A673 (cell line): Measurements from ENCODE around the gene EFCAB5. TPM values are rescaled to one million over a fixed set of nuclear protein-coding genes. Genes with fewer than 3 reads are reported as not detected.
"Not testable (repeated sequence)": the region's sequence is repeated elsewhere in the genome, so short reads cannot be mapped to it uniquely, and the experiment has no call there.

Source experiments
- BruUV-seq: library from RNA; stranded (reverse); fragments of 400-500 nt; replicated peaks from 2 replicates; lab custom pipeline; 2021; lab: Mats Ljungman, UMichigan
- CTCF ChIA-PET: fragments of 300-600 bp; sonication (Branson Sonifier 250); formaldehyde crosslinking; loops from one replicate; lab custom pipeline; 2022; ENCODE audit warnings: antibody characterized with exemption; lab: Charles Lee
- POLR2A ChIA-PET: fragments of 300-600 bp; sonication (Branson Sonifier 250); formaldehyde crosslinking; loops from one replicate; lab custom pipeline; 2022; ENCODE audit warnings: antibody characterized with exemption; ENCODE audit not compliant: low non-redundant PET; lab: Charles Lee
- DNase-seq: peaks from one replicate; pipeline ENCODE4 v3.0.0-alpha.2; 2015; ENCODE audit warnings: low spot score
- H3K27ac ChIP-seq: fragments of 200-600 bp; sonication (generic); 2 replicates; pipeline ENCODE4 v1.5.1; 2016; ENCODE audit warnings: mixed run types, low read depth, mild to moderate bottlenecking, mixed read lengths, antibody characterized with exemption, low read length; ENCODE audit not compliant: poor library complexity, severe bottlenecking
- H3K27me3 ChIP-seq: fragments of 200-600 bp; sonication (generic); replicated peaks from 2 replicates; pipeline ENCODE4 v1.6.1; 2017; ENCODE audit warnings: mixed run types, low read depth, mild to moderate bottlenecking, mixed read lengths, antibody characterized with exemption, low read length; ENCODE audit not compliant: insufficient read depth, poor library complexity
- H3K36me3 ChIP-seq: fragments of 200-600 bp; sonication (generic); 2 replicates; pipeline ENCODE4 v1.6.1; 2016; ENCODE audit warnings: mixed run types, mild to moderate bottlenecking, mixed read lengths, antibody characterized with exemption, low read length; ENCODE audit not compliant: insufficient read depth, poor library complexity, severe bottlenecking
- H3K4me1 ChIP-seq: fragments of 200-600 bp; sonication (generic); 2 replicates; pipeline ENCODE4 v1.6.1; 2017; ENCODE audit warnings: mixed run types, mild to moderate bottlenecking, mixed read lengths, antibody characterized with exemption, low read length; ENCODE audit not compliant: insufficient read depth, poor library complexity, severe bottlenecking
- H3K4me3 ChIP-seq: fragments of 200-600 bp; sonication (generic); 2 replicates; pipeline ENCODE4 v1.5.1; 2016; ENCODE audit warnings: low read depth, mixed run types, mild to moderate bottlenecking, mixed read lengths, low read length; ENCODE audit not compliant: poor library complexity, severe bottlenecking
- H3K9me3 ChIP-seq: fragments of 200-600 bp; sonication (generic); 2 replicates; pipeline ENCODE4 v1.6.1; 2016; ENCODE audit warnings: mixed run types, low read depth, mild to moderate bottlenecking, mixed read lengths, antibody characterized with exemption, low read length; ENCODE audit not compliant: poor library complexity, severe bottlenecking
- EZH2 ChIP-seq: fragments of 200-600 bp; sonication (generic); IDR thresholded peaks from 2 replicates; pipeline ENCODE4 v1.6.1; 2017; ENCODE audit warnings: borderline replicate concordance, low read depth, mild to moderate bottlenecking, mixed read lengths, antibody characterized with exemption, low read length; ENCODE audit not compliant: poor library complexity, severe bottlenecking
- intact Hi-C: fragments of 100-400 bp; cut with micrococcal nuclease; formaldehyde crosslinking; loops from one replicate; pipeline ENCODE4 v1.10.0; 2022; ENCODE audit not compliant: unreplicated experiment
- total RNA-seq: library from RNA; stranded (reverse); gene quantifications from 2 replicates; pipeline ENCODE4 v1.2.3, GENCODE V29; 2021
- TF ChIP-seq, protein P1 (sequence below): fragments of 300-800, 200-600 bp; sonication (generic); conservative IDR thresholded peaks from 2 replicates; pipeline ENCODE4 v1.5.1; 2017; ENCODE audit warnings: low read depth, mild to moderate bottlenecking, antibody characterized with exemption, low read length, moderate library complexity, mixed read lengths

The EFCAB5 gene
- total RNA-seq, 1 experiment from 2014 or later, result 2.8 TPM

GRCh38 chr17:30002088-30002487 is 60.7 kb downstream of the EFCAB5 start:
- intact Hi-C loops, result no loop called here
- Histone ChIP-seq H3K36me3 (no peaks in the 10 kb centered on the region), H3K4me3 (no peak overlapping the region), H3K4me1 (peaks cover 4% of the 10 kb centered on the region), H3K9me3 (no peaks in the 10 kb centered on the region), H3K27me3 (no peaks in the 10 kb centered on the region), H3K27ac (no peak overlapping the region)
- DNase-seq, result no peak
- BruUV-seq, result no TSS peak
- ChIA-PET CTCF (no interaction called here), POLR2A (no interaction called here)
- TF ChIP-seq, protein P1, sequence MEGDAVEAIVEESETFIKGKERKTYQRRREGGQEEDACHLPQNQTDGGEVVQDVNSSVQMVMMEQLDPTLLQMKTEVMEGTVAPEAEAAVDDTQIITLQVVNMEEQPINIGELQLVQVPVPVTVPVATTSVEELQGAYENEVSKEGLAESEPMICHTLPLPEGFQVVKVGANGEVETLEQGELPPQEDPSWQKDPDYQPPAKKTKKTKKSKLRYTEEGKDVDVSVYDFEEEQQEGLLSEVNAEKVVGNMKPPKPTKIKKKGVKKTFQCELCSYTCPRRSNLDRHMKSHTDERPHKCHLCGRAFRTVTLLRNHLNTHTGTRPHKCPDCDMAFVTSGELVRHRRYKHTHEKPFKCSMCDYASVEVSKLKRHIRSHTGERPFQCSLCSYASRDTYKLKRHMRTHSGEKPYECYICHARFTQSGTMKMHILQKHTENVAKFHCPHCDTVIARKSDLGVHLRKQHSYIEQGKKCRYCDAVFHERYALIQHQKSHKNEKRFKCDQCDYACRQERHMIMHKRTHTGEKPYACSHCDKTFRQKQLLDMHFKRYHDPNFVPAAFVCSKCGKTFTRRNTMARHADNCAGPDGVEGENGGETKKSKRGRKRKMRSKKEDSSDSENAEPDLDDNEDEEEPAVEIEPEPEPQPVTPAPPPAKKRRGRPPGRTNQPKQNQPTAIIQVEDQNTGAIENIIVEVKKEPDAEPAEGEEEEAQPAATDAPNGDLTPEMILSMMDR, result no peak
- TF ChIP-seq EZH2, result no peak

GRCh38 chr17:30005709-30006320 is 64.4 kb downstream of the EFCAB5 start:
- DNase-seq, result no peak
- intact Hi-C loops, result no loop called here
- Histone ChIP-seq H3K4me1 (peaks cover 4% of the 10 kb centered on the region), H3K9me3 (no peaks in the 10 kb centered on the region), H3K27ac (no peak overlapping the region), H3K4me3 (no peak overlapping the region), H3K27me3 (no peaks in the 10 kb centered on the region), H3K36me3 (no peaks in the 10 kb centered on the region)
- CTCF ChIA-PET, result no interaction called here
- TF ChIP-seq, protein P1, result no peak
- no peak for TF ChIP-seq EZH2
- POLR2A ChIA-PET, result no interaction called here
- BruUV-seq, result no TSS peak

DNA sequence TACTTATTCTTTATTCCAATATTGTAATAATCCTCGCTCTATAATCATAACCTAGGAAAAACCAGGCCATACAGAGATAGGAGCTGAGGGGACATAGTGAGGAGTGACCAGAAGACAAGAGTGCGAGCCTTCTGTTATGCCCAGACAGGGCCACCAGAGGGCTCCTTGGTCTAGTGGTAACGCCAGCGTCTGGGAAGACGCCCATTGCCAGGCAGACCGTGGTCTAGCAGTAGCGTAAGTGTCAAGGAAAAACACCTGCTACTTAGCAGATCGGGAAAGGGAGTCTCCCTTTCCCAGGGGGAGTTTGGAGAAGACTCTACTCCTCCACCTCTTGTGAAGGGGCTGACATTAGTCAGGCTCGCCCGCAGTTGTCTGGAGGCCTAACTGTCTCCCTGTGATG is 70.5 kb downstream of the EFCAB5 start:
- H3K27ac ChIP-seq, intact Hi-C loops, BruUV-seq, H3K4me1 ChIP-seq, H3K9me3 ChIP-seq, POLR2A ChIA-PET, H3K36me3 ChIP-seq, H3K4me3 ChIP-seq, H3K27me3 ChIP-seq, DNase-seq: not testable (repeated sequence)
- CTCF ChIA-PET, result interaction anchor here (0.7 kb wide), 1 partner anchor 206 kb away, joined by 5 read pairs; no protein-coding TSS in a partner anchor
